Panc1 (cell line): ENCODE measurements around the gene TMEM168. TPM values are rescaled to one million over a fixed set of nuclear protein-coding genes. Genes with fewer than 3 reads are reported as not detected.
"Not testable (repeated sequence)": the region's sequence is repeated elsewhere in the genome, so short reads cannot be mapped to it uniquely, and the experiment has no call there.

Source experiments
- ATAC-seq: fragments of 200-7000 bp; cut with Tn5 transposase; 2 replicates; pipeline ENCODE4 v1.9.1; 2020; ENCODE audit warnings: mild to moderate bottlenecking, moderate library complexity
- Bru-seq: library from RNA; stranded (reverse); fragments of 400-500 nt; gene quantifications from one replicate; lab custom pipeline; 2021; lab: Mats Ljungman, UMichigan
- BruChase-seq, 2 experiments: library from RNA; stranded (reverse); fragments of 400-500 nt; gene quantifications; one replicate each; lab custom pipeline; 2021; lab: Mats Ljungman, UMichigan
- BruUV-seq: library from RNA; stranded (reverse); fragments of 400-500 nt; replicated peaks from 2 replicates; lab custom pipeline; 2021; lab: Mats Ljungman, UMichigan
- CTCF ChIA-PET: fragments of 300-600 bp; sonication (Branson Sonifier 250); formaldehyde crosslinking; loops from one replicate; lab custom pipeline; 2022; ENCODE audit warnings: antibody characterized with exemption; lab: Charles Lee
- POLR2A ChIA-PET: fragments of 300-600 bp; sonication (Branson Sonifier 250); formaldehyde crosslinking; loops from one replicate; lab custom pipeline; 2022; ENCODE audit warnings: antibody characterized with exemption; lab: Charles Lee
- DNase-seq: peaks from one replicate; pipeline ENCODE4 v3.0.0-alpha.2; 2010; ENCODE audit warnings: low read depth, low spot score
- H3K27ac ChIP-seq: 2 replicates; pipeline ENCODE4 v1.5.1; 2011; ENCODE audit warnings: mild to moderate bottlenecking, low read length, inconsistent platforms
- H3K27me3 ChIP-seq: fragments of 200-500 bp; sonication (Bioruptor generic); 2 replicates; pipeline ENCODE4 v1.6.0; 2014; ENCODE audit warnings: low read length, inconsistent platforms; ENCODE audit not compliant: control insufficient read depth, insufficient read depth
- H3K36me3 ChIP-seq: fragments of 200-500 bp; sonication (Bioruptor generic); 2 replicates; pipeline ENCODE4 v1.5.1; 2014; ENCODE audit warnings: inconsistent platforms, mild to moderate bottlenecking, low read length, moderate library complexity; ENCODE audit not compliant: control insufficient read depth, insufficient read depth
- H3K4me1 ChIP-seq: 2 replicates; pipeline ENCODE4 v1.5.1; 2011; ENCODE audit warnings: inconsistent platforms, mild to moderate bottlenecking, low read length, moderate library complexity; ENCODE audit not compliant: control insufficient read depth, insufficient read depth
- H3K4me3 ChIP-seq, 2 experiments: 2 replicates each; pipeline ENCODE4 v1.5.1; 2011 to 2012; ENCODE audit warnings: low read depth in 2 of 2, low read length in 2 of 2, mild to moderate bottlenecking in 2 of 2, inconsistent platforms in 1 of 2, moderate library complexity in 1 of 2
- H3K9me3 ChIP-seq: fragments of 200-500 bp; sonication (Bioruptor generic); 2 replicates; pipeline ENCODE4 v1.5.1; 2014; ENCODE audit warnings: low read depth, mild to moderate bottlenecking, inconsistent platforms, low read length, moderate library complexity; ENCODE audit not compliant: control insufficient read depth, insufficient read depth
- CTCF ChIP-seq: fragments of 450-650 bp; IDR thresholded peaks from 2 replicates; pipeline ENCODE4 v1.5.1; 2017; ENCODE audit warnings: mild to moderate bottlenecking
- POLR2AphosphoS5 ChIP-seq: IDR thresholded peaks from 2 replicates; pipeline ENCODE4 v1.6.1; 2012; ENCODE audit warnings: mild to moderate bottlenecking, low read depth, low read length, moderate library complexity
- REST ChIP-seq, 2 experiments: IDR thresholded peaks; 2 replicates each; pipeline ENCODE4 v1.6.1; 2011 to 2012; ENCODE audit warnings: low read depth in 2 of 2, control low read depth in 1 of 2, low read length in 1 of 2, mild to moderate bottlenecking in 1 of 2, moderate library complexity in 1 of 2; ENCODE audit not compliant: insufficient read depth in 1 of 2
- SIN3A ChIP-seq: IDR thresholded peaks from 2 replicates; pipeline ENCODE4 v1.6.1; 2012; ENCODE audit warnings: low read depth, mild to moderate bottlenecking, low read length, moderate library complexity, borderline replicate concordance; ENCODE audit not compliant: insufficient read depth
- TCF7L2 ChIP-seq: IDR thresholded peaks from 2 replicates; pipeline ENCODE4 v1.6.1; 2011; ENCODE audit warnings: mild to moderate bottlenecking, low read depth, low read length, inconsistent platforms
- in situ Hi-C: cut with HindIII; loops from 2 replicates; pipeline ENCODE4 v1.10.0; 2016; ENCODE audit warnings: low sequenced_read_pairs, low pct_unique_long_range_greater_than_20kb
- intact Hi-C: fragments of 100-400 bp; cut with micrococcal nuclease; formaldehyde crosslinking; loops from one replicate; pipeline ENCODE4 v1.10.0; 2022; ENCODE audit not compliant: unreplicated experiment
- long read RNA-seq: library from polyadenylated mRNA; unstranded; transcript quantifications from one replicate; pipeline ENCODE4 v2.0.0, GENCODE V29; 2021; ENCODE audit not compliant: unreplicated experiment
- polyA plus RNA-seq: library from polyadenylated mRNA; unstranded; fragments of >200 nt; gene quantifications from one replicate; pipeline ENCODE4 v1.2.1, GENCODE V29; 2012; ENCODE audit warnings: missing spikeins; ENCODE audit not compliant: insufficient read length
- total RNA-seq: library from RNA; stranded (reverse); gene quantifications from one replicate; pipeline ENCODE4 v1.2.1, GENCODE V29; 2021; ENCODE audit not compliant: unreplicated experiment

TMEM168 gene
- total RNA-seq, result 0.26 TPM
- not detected for polyA plus RNA-seq
- percentile 16 among the genes with signal in this experiment for Bru-seq, nascent RNA
- BruChase-seq, experiment 1, labeled RNA remaining after a 2-hour chase, result percentile 19 among the genes with signal in this experiment
- percentile 21 among the genes with signal in this experiment for BruChase-seq, experiment 2, labeled RNA remaining after a 6-hour chase
- long read RNA-seq, result 0 reads

DNA sequence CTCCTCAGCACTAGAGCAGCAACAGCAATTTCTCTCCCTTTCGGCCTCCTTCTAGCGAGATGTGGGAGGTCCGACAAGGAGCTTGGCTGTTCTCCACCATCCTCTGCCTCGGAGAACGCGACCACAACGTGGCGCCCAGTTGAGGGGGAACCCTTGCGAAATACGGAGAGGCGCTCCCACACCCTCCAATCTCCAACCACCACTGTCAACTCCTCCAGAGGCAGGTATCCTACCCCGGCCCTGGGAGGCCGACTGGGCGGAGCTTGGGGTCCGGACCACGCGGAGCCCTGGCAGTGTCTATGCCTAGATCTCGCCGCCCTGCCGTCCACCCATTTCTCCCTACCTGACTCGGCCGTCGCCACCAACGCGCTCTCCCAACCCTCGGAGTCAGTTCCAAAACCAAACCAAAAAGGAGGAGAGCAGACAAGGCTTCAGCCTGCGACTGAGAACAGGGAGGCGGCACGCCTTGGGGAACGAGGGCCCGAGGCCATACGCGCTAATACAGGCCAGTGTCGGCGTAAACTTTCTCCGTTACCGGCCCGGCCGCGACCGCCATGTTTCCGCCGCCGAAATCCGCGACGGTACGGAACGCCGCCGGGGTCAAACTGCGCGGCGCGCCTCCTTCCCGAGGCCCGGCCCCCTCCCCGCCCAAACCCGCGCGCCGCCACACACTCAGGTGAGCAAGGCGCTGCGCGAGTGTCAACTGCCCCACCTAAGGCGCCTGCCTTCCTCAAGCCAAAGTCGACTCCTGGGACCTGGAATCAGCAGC is at the start of gene TMEM168:
Gene TMEM168 (minus strand): TSS at position 577 of the 769 bp plus-strand sequence. CDS start 5,568 bp downstream, outside the sequence.
- CTCF ChIA-PET, result no interaction called here
- in situ Hi-C loops, result no loop called here
- H3K27me3 ChIP-seq, result no peaks in the 10 kb centered on the region
- POLR2A ChIA-PET, result no interaction called here
- no peaks in the 10 kb centered on the region for H3K9me3 ChIP-seq
- DNase-seq (no peak), ATAC-seq (no peak)
- H3K4me1 ChIP-seq, result no peaks in the 10 kb centered on the region
- no TSS peak for BruUV-seq
- peak within 1 kb of the TSS in 1 of 2 experiments; percentile 41; a peak in 2 of 4 replicates for H3K4me3 ChIP-seq
- TF ChIP-seq TCF7L2, result no peak
- TF ChIP-seq POLR2AphosphoS5, result no peak
- TF ChIP-seq SIN3A, result no peak
- no peak for TF ChIP-seq REST (IDR thresholded peaks at IDR 0.05; ENCODE audit: insufficient read depth in 1 of 2, low read depth in 2 of 2, low read length in 1 of 2)
- TF ChIP-seq CTCF, result no peak
- no peak within 1 kb of the TSS for H3K27ac ChIP-seq
- intact Hi-C loops, result no loop called here
- no peaks in the 10 kb centered on the region; the same call in 1 of the 2 replicates for H3K36me3 ChIP-seq

DNA sequence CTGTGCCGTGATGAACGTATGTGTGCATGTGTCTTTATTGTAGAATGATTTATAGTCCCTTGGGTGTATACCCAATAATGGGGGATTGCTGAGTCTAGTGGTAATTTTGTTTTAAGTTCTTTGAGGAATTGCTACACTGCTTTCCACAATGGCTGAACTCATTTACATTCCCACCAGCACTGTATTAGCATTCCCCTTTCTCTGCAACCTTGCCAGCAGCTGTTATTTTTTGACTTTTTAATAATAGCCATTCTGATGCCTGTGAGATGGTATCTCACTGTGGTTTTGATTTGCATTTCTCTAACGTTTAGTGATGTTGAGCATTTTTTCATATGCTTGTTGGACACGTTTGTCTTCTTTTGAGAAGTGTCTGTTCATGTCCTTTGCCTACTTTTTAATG is 45.7 kb upstream of the TMEM168 start:
- BruUV-seq, CTCF ChIA-PET, POLR2A ChIA-PET, DNase-seq, H3K4me1 ChIP-seq, ATAC-seq, H3K9me3 ChIP-seq, H3K27me3 ChIP-seq, H3K27ac ChIP-seq, intact Hi-C loops, in situ Hi-C loops, H3K4me3 ChIP-seq, H3K36me3 ChIP-seq: not testable (repeated sequence)

DNA sequence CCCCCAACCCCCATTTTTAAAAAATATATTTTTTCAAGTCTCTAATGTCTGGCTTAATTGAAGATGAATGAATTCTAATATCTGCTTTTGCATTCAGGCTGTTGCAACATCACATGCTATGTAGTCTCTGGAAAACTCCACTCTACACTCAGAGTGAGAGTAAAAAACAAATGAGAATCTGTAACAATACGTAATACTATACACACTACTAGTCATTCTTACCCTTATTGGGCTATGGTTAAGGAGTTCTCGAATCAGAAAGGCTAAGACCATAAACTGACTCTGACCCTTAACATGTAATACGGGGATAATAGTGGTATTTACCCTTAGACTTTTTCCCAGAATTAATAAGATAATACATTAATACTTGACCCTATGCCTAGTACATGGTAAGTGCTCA is 42.9 kb upstream of the TMEM168 start:
- ChIA-PET CTCF (no interaction called here), POLR2A (no interaction called here)
- DNase-seq, result no peak
- ATAC-seq, result no peak
- Histone ChIP-seq H3K27me3 (no peaks in the 10 kb centered on the region), H3K27ac (no peak overlapping the region), H3K36me3 (no peaks in the 10 kb centered on the region), H3K4me3 (no peak overlapping the region), H3K9me3 (no peaks in the 10 kb centered on the region), H3K4me1 (no peaks in the 10 kb centered on the region)
- intact Hi-C loops, result no loop called here
- in situ Hi-C loops, result no loop called here
- TF ChIP-seq TCF7L2 (no peak), REST (IDR thresholded peaks at IDR 0.05; ENCODE audit: insufficient read depth in 1 of 2, low read depth in 2 of 2, low read length in 1 of 2) (no peak), CTCF (no peak), POLR2AphosphoS5 (no peak), SIN3A (no peak)
- no TSS peak for BruUV-seq
